AG10803 (cell line): ENCODE measurements around the gene FOXK1.
A peak's percentile ranks its signal among the peaks of the same experiment; 100 is the strongest.

ENCODE experiments used
- DNase-seq: peaks from one replicate; pipeline ENCODE4 v3.0.0; 2010; ENCODE audit warnings: low read depth
- H3K4me3 ChIP-seq: 2 replicates; pipeline ENCODE4 v1.5.1; 2011; ENCODE audit warnings: mild to moderate bottlenecking, low read length, control low read depth
- CTCF ChIP-seq: conservative IDR thresholded peaks from 2 replicates; pipeline ENCODE4 v1.5.1; 2011; ENCODE audit warnings: mild to moderate bottlenecking, low read length, control low read depth, inconsistent platforms

FOXK1 gene

GRCh38 chr7:4655896-4656295 lies 26.2 kb upstream of the FOXK1 start:
- no peak for DNase-seq
- TF ChIP-seq CTCF, result no peak
- H3K4me3 ChIP-seq, result no peak overlapping the region

GRCh38 chr7:4657640-4658417 lies 24.3 kb upstream of the FOXK1 start:
- no peak for DNase-seq
- TF ChIP-seq CTCF, result no peak
- H3K4me3 ChIP-seq, result no peak overlapping the region

GRCh38 chr7:4659551-4660286 lies 22.4 kb upstream of the FOXK1 start:
- H3K4me3 ChIP-seq, result no peak overlapping the region
- DNase-seq, result no peak
- no peak; the same call in 1 of the 2 replicates for TF ChIP-seq CTCF

GRCh38 chr7:4661871-4662270 lies 20.2 kb upstream of the FOXK1 start:
- DNase-seq, result peak; percentile 28
- H3K4me3 ChIP-seq, result no peak overlapping the region
- TF ChIP-seq CTCF, result no peak

- H3K4me3 ChIP-seq, result no peak overlapping the region
- no peak for DNase-seq
- no peak for TF ChIP-seq CTCF
Measured at GRCh38 chr7:4663239-4664018, 18.7 kb upstream of the FOXK1 start.

GRCh38 chr7:4665661-4666060 lies 16.4 kb upstream of the FOXK1 start:
- TF ChIP-seq CTCF, result no peak
- peak; percentile 98 for DNase-seq
- H3K4me3 ChIP-seq, result no peak overlapping the region
